CD4-positive, alpha-beta T cell treated with Interleukin-2 at 100 ng/mL for 4 hours (primary cell): ENCODE data around the gene CTIF.

Experiments used
- DNase-seq: peaks from one replicate; pipeline ENCODE4 v3.0.0-alpha.2; 2020; ENCODE audit warnings: low spot score

Gene CTIF

GRCh38 chr18:48886520-48887293 lies 347.9 kb downstream of the CTIF start:
- DNase-seq: no peak

DNA sequence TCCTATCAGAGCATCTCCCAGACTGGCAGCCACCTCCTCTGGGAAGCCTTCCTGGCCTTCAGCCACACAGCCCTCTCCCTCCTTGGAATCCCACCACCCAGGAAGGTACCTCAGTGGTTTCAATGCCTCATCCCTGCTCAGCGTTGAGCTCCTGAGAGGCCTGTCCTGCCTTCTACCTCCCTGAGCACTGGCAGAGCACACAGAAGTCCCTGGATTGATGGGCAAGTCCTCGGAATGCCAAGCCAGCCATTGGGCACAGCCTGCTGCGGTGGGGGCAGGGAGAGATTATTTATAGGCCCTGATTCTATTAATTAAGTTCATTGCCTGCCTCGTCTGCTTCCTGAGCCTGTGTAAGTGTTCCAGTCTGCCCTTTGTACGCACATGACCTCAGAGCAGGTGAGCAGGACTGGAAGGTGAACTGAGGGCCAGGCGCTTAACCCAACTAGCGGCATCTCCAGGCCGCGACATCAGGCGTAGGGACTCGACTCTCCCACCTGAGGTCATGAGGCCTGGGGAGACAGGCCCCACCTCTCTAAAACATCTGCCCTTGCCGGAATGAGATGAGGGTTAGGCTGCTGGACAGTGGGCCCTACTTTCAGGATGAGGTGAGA lies 348.6 kb downstream of the CTIF start:
- no peak for DNase-seq

GRCh38 chr18:48887905-48888772 lies 349.3 kb downstream of the CTIF start:
- DNase-seq: no peak

- DNase-seq: no peak
Measured at GRCh38 chr18:48888773-48889080, 349.9 kb downstream of the CTIF start.

DNA sequence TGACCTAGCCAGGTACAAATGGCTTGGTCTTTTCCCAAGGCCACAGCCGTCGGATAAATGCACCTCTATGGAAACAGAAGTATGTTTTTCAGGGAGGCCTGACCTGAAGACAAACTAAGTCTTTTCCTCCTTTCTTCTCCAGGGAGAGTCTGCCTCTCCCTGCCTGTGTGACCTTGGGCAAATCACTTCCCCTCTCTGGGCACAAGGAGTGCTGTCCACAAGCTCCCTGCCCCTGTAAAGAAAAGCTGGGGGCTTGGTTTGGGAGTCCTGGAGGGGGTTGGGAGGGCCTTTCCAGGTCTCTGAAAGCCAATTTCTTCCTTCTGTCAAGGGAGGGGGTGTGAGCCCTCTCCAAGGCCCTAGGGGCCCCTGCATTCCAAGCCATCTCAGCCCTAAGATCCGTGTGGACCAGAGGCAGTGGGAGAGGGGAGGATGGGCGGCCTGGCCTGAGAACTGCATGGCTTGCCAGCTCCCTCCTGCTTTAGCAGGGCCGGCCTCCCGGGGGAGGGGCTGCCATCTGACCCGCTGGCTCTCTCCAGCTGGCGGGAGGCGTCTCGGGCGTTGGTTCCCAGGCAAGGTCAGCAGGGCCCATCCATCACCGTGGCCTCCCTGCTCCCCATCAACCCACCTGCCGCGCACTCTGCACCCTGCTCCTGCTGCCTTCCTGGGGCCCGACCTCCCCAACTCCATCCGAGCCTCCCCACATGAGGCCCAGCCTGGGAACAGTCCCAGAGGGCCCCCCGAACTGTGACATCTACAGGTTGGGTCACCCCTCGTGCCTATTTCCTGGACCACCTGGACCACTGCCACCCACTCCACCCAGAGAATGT lies 350.5 kb downstream of the CTIF start:
- no peak for DNase-seq

GRCh38 chr18:48889981-48890762 lies 351.3 kb downstream of the CTIF start:
- no peak for DNase-seq

DNA sequence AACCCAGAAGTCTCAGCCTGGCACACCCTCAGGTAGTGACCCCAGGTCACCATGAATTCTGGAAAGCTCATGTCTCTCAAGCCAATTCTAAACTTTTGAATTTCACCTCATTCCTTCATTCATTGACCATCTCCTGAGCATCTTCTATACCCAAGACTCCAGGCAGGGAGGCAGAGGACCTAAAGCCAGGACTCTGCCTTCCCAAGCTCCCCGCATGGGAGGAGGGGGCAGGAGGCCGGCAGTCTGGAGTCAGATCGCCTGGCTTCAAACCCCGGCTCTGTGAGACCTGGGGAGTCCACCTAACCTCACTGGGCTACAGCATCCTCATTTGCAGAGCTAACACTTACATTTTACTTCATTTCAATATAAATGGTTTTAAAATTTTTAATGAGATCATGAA lies 352.9 kb downstream of the CTIF start:
- DNase-seq: no peak

- DNase-seq: no peak
Measured at GRCh38 chr18:48892146-48892855, 353.5 kb downstream of the CTIF start.

- DNase-seq: no peak
Measured at GRCh38 chr18:48893061-48893607, 354.3 kb downstream of the CTIF start.

GRCh38 chr18:48893608-48894600 lies 355.1 kb downstream of the CTIF start:
- no peak for DNase-seq

DNA sequence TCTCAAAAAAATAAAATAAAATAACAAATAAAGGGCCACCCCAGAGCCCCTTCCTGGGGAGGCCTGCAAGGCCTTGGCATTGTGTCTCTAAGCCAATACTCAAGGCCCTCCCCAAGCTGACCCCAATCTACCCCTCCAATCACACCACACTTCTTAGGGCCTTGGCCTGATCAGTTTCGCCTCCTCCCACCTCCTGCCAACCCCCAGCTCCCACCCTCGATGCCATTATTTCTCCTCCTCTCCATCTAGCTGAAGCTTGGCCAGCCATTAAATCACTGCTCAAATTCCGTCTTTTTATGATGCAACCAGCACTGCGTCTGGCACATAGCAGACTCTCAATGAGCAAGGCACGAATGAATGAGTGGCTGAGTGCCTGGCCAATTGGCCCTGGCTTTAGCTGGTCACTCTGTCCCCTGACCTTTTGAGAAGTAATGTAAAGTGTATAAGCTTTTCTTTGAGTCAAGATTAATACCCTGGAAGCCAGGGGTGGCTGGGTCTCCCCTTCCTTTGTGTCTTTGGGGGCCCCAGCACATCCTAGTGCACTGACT lies 356.0 kb downstream of the CTIF start:
- DNase-seq: no peak

- DNase-seq: no peak
Measured at GRCh38 chr18:48896326-48896874, 357.6 kb downstream of the CTIF start.

DNA sequence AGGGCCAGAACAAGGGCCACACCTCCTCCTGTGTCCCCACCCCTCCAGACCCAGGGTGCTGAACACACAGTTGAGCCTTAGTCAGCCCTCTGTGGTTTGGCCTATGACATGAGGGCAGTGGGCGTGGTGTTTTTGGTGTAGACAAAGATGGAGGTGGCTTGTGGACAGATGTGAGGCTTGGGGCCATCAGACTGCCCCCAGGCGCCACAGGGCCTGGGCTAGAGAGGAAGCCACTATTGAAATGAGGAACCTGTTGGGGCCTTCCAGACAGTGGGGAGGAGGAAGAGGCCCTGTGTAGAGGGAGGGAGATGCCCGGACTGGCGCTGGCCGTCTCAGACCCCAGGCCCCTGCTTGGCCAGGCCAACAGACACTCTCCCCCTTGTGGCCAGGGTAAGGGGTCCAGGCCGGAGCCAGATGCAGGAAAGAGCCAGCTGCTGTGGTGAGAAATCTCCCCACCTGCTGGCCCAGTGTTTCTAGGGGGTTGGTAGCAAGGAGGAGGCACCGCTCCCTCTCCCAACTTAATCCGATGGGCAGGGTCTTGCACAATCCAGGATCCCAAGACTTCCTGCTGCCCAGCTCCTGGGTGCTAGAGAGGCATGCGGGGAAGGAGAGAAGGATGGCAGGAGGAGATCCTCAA lies 358.2 kb downstream of the CTIF start:
- DNase-seq: peak; percentile 35

GRCh38 chr18:48897531-48897930 lies 358.7 kb downstream of the CTIF start:
- no peak for DNase-seq

DNA sequence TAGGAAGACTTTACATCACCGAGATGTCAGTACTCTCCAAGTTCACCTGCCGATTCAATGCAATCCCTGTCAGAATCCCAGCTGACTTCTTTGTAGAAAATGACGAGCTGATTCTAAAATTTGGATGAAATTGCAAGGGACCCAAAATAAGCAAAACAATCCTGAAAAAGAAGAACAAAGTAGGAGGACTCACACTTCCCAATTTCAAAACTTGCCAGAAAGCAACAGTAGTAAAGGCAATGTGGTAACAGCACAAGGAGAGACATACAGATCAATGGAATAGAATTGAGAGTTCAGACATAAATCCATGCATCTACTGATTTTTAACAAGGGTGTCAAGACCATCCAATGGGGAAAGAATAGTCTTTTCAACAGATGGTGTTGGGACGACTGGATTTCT lies 359.7 kb downstream of the CTIF start:
- DNase-seq: no peak

- no peak for DNase-seq
Measured at GRCh38 chr18:48899558-48900174, 360.8 kb downstream of the CTIF start.

- DNase-seq: no peak
Measured at GRCh38 chr18:48900469-48900868, 361.6 kb downstream of the CTIF start.
